ENCODE data around the gene KRT81.

GRCh38 chr12:52327830-52328500, 36.6 kb upstream of the KRT81 start:
- TF ChIP-seq CTCF (IDR thresholded peaks at IDR 0.05) (no peak; the same call in none of the 2 replicates), REST (IDR thresholded peaks at IDR 0.05; ENCODE audit: insufficient read depth in 1 of 2, low read depth in 2 of 2, low read length in 1 of 2) (no peak), SIN3A (IDR thresholded peaks at IDR 0.05; ENCODE audit: borderline replicate concordance, insufficient read depth, low read depth, low read length) (no peak), POLR2AphosphoS5 (IDR thresholded peaks at IDR 0.05; ENCODE audit: low read depth, low read length) (no peak)

Measured in Panc1 (cell line).